ENCODE measurements around the gene HMGA1. TPM values are rescaled to one million over a fixed set of nuclear protein-coding genes. Genes with fewer than 3 reads are reported as not detected.

Gene HMGA1
- total RNA-seq, 4 donors from 2014 or later: 93.3 to 127 (median 111) TPM

GRCh38 chr6:34281702-34282334 lies 45.1 kb downstream of the HMGA1 start:
- H3K4me3 ChIP-seq: no peak overlapping the region
- peaks cover 4% of the 10 kb centered on the region for H3K36me3 ChIP-seq
- no peak overlapping the region for H3K27ac ChIP-seq
- no peaks in the 10 kb centered on the region for H3K9me3 ChIP-seq
- no peak for DNase-seq (ENCODE audit: low spot score in 2 of 2)
- TF ChIP-seq POLR2AphosphoS5 (IDR thresholded peaks at IDR 0.05) (no peak), CTCF (IDR thresholded peaks at IDR 0.05) (no peak), EP300 (IDR thresholded peaks at IDR 0.05) (no peak)
- H3K4me1 ChIP-seq: peaks cover 12% of the 10 kb centered on the region
- 88% methylated on average over 6 of the region's 6 CpGs for WGBS
- H3K27me3 ChIP-seq: no peaks in the 10 kb centered on the region

- TF ChIP-seq EP300 (IDR thresholded peaks at IDR 0.05) (no peak), CTCF (IDR thresholded peaks at IDR 0.05) (no peak), POLR2A (IDR thresholded peaks at IDR 0.05) (no peak), POLR2AphosphoS5 (IDR thresholded peaks at IDR 0.05) (no peak)
- Histone ChIP-seq H3K4me1 (peaks cover 12% of the 10 kb centered on the region), H3K36me3 (peaks cover 5% of the 10 kb centered on the region), H3K27ac (peak overlapping the region; percentile 59), H3K9me3 (no peaks in the 10 kb centered on the region), H3K27me3 (no peaks in the 10 kb centered on the region), H3K4me3 (no peak overlapping the region)
- WGBS: 70% methylated on average over 4 of the region's 4 CpGs
- DNase-seq (ENCODE audit: low spot score in 2 of 2): no peak
Observed at GRCh38 chr6:34284563-34285447, 48.1 kb downstream of the HMGA1 start.

- Histone ChIP-seq H3K27ac (peak overlapping the region; percentile 59), H3K4me1 (peaks cover 12% of the 10 kb centered on the region), H3K27me3 (no peaks in the 10 kb centered on the region), H3K4me3 (no peak overlapping the region), H3K9me3 (no peaks in the 10 kb centered on the region), H3K36me3 (peaks cover 2% of the 10 kb centered on the region)
- no peak for DNase-seq (ENCODE audit: low spot score in 2 of 2)
- WGBS: 76% methylated on average over 4 of the region's 4 CpGs
- TF ChIP-seq CTCF (IDR thresholded peaks at IDR 0.05) (no peak), POLR2AphosphoS5 (IDR thresholded peaks at IDR 0.05) (no peak), EP300 (IDR thresholded peaks at IDR 0.05) (no peak), POLR2A (IDR thresholded peaks at IDR 0.05) (no peak)
Observed at GRCh38 chr6:34285448-34286164, 48.9 kb downstream of the HMGA1 start.

- H3K27ac ChIP-seq: no peak overlapping the region
- no peaks in the 10 kb centered on the region for H3K9me3 ChIP-seq
- H3K4me1 ChIP-seq: peaks cover 8% of the 10 kb centered on the region
- WGBS: 65% methylated on average over 5 of the region's 5 CpGs
- peaks cover 18% of the 10 kb centered on the region for H3K36me3 ChIP-seq
- H3K4me3 ChIP-seq: no peak overlapping the region
- DNase-seq (ENCODE audit: low spot score in 2 of 2): no peak
- TF ChIP-seq POLR2A (IDR thresholded peaks at IDR 0.05) (no peak), EP300 (IDR thresholded peaks at IDR 0.05) (no peak), POLR2AphosphoS5 (IDR thresholded peaks at IDR 0.05) (no peak), CTCF (IDR thresholded peaks at IDR 0.05) (no peak)
- H3K27me3 ChIP-seq: no peaks in the 10 kb centered on the region
Observed at GRCh38 chr6:34288581-34288980, 51.9 kb downstream of the HMGA1 start.

GRCh38 chr6:34289137-34289536 lies 52.5 kb downstream of the HMGA1 start:
- peaks cover 24% of the 10 kb centered on the region for H3K36me3 ChIP-seq
- H3K4me3 ChIP-seq: no peak overlapping the region
- H3K27me3 ChIP-seq: no peaks in the 10 kb centered on the region
- H3K9me3 ChIP-seq: no peaks in the 10 kb centered on the region
- WGBS: 93% methylated on average over 11 of the region's 11 CpGs
- peaks cover 8% of the 10 kb centered on the region for H3K4me1 ChIP-seq
- TF ChIP-seq CTCF (IDR thresholded peaks at IDR 0.05): no peak
- no peak for TF ChIP-seq EP300 (IDR thresholded peaks at IDR 0.05)
- TF ChIP-seq POLR2A (IDR thresholded peaks at IDR 0.05): no peak
- no peak overlapping the region for H3K27ac ChIP-seq
- DNase-seq (ENCODE audit: low spot score in 2 of 2): no peak

Measured in suprapubic skin (tissue), 4 donors.